Measurements from ENCODE around the gene STK24.

The STK24 gene

GRCh38 chr13:98401934-98402333 lies 175.0 kb downstream of the STK24 start:
- DNase-seq, result no peak

GRCh38 chr13:98399756-98400155 lies 177.2 kb downstream of the STK24 start:
- no peak for DNase-seq

GRCh38 chr13:98398581-98398980 lies 178.3 kb downstream of the STK24 start:
- DNase-seq, result no peak

GRCh38 chr13:98397861-98398260 lies 179.0 kb downstream of the STK24 start:
- DNase-seq, result no peak

- DNase-seq, result peak in 1 of 2 experiments; percentile 20
Measured at GRCh38 chr13:98397221-98397620, 179.7 kb downstream of the STK24 start.

- peak in 1 of 2 experiments; percentile 21 for DNase-seq
Measured at GRCh38 chr13:98396071-98396710, 180.7 kb downstream of the STK24 start.
